Measurements from ENCODE around the gene C3orf18. TPM values are rescaled to one million over a fixed set of nuclear protein-coding genes. Genes with fewer than 3 reads are reported as not detected.

Gene C3orf18
- total and polyA plus RNA-seq, 9 of the 15 experiments (the other 6 are each of a cell fraction or from before 2014, with no cell fraction given) = 0.01 to 2.3 (median 0.94) TPM

DNA sequence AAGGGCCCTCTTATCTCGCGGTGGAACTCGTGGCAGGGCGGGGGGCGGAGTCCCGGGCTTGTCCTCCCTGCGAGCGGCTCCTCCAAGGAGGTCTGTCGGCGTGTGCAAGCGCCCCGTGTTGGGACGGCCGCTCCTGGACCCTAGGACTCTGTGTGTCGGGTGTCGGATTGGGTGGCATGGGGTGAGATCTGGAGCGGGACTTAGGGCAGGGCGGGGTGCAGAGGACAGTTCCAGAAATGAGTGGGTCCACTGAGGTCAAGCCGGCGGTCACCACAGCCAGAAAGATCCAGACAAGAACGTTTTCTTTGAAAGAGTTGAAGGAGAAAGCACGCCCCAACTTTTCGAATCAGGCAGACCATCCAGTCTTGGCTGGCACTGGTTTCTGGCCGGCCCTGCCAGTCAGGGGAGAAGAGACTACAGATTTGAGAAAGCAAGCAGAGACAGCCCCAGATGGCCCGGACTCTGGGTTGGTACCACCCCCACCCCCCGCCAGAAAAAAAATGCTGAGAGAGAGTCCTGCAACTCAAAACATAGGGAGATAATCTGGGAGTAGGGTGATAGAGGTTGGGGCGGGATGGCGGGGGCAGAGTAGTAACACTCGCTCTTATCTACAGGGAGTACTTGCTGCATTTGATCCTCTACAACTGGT lies 44.8 kb upstream of the C3orf18 start (continued):
- TF ChIP-seq, protein P1, sequence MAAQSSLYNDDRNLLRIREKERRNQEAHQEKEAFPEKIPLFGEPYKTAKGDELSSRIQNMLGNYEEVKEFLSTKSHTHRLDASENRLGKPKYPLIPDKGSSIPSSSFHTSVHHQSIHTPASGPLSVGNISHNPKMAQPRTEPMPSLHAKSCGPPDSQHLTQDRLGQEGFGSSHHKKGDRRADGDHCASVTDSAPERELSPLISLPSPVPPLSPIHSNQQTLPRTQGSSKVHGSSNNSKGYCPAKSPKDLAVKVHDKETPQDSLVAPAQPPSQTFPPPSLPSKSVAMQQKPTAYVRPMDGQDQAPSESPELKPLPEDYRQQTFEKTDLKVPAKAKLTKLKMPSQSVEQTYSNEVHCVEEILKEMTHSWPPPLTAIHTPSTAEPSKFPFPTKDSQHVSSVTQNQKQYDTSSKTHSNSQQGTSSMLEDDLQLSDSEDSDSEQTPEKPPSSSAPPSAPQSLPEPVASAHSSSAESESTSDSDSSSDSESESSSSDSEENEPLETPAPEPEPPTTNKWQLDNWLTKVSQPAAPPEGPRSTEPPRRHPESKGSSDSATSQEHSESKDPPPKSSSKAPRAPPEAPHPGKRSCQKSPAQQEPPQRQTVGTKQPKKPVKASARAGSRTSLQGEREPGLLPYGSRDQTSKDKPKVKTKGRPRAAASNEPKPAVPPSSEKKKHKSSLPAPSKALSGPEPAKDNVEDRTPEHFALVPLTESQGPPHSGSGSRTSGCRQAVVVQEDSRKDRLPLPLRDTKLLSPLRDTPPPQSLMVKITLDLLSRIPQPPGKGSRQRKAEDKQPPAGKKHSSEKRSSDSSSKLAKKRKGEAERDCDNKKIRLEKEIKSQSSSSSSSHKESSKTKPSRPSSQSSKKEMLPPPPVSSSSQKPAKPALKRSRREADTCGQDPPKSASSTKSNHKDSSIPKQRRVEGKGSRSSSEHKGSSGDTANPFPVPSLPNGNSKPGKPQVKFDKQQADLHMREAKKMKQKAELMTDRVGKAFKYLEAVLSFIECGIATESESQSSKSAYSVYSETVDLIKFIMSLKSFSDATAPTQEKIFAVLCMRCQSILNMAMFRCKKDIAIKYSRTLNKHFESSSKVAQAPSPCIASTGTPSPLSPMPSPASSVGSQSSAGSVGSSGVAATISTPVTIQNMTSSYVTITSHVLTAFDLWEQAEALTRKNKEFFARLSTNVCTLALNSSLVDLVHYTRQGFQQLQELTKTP (IDR thresholded peaks at IDR 0.05; ENCODE audit: low read depth in 1 of 2, partially characterized antibody in 2 of 2) = no peak
- TF ChIP-seq, protein P2, sequence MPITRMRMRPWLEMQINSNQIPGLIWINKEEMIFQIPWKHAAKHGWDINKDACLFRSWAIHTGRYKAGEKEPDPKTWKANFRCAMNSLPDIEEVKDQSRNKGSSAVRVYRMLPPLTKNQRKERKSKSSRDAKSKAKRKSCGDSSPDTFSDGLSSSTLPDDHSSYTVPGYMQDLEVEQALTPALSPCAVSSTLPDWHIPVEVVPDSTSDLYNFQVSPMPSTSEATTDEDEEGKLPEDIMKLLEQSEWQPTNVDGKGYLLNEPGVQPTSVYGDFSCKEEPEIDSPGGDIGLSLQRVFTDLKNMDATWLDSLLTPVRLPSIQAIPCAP (CRISPR knock-in tag; IDR thresholded peaks at IDR 0.05; ENCODE audit: borderline replicate concordance) = no peak
- TF ChIP-seq ZNF175 (CRISPR knock-in tag; IDR thresholded peaks at IDR 0.05; ENCODE audit: low read depth) = no peak; the same call in 1 of the 2 replicates
- TF ChIP-seq ZNF263 (CRISPR knock-in tag; IDR thresholded peaks at IDR 0.05; ENCODE audit: borderline replicate concordance) = peak; percentile 82
- TF ChIP-seq, protein P3, sequence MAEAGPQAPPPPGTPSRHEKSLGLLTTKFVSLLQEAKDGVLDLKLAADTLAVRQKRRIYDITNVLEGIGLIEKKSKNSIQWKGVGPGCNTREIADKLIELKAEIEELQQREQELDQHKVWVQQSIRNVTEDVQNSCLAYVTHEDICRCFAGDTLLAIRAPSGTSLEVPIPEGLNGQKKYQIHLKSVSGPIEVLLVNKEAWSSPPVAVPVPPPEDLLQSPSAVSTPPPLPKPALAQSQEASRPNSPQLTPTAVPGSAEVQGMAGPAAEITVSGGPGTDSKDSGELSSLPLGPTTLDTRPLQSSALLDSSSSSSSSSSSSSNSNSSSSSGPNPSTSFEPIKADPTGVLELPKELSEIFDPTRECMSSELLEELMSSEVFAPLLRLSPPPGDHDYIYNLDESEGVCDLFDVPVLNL (CRISPR knock-in tag; IDR thresholded peaks at IDR 0.05; ENCODE audit: low read depth) = no peak
- TF ChIP-seq BCL6 (CRISPR knock-in tag; IDR thresholded peaks at IDR 0.05) = no peak
- TF ChIP-seq, protein P4, sequence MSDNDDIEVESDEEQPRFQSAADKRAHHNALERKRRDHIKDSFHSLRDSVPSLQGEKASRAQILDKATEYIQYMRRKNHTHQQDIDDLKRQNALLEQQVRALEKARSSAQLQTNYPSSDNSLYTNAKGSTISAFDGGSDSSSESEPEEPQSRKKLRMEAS (CRISPR knock-in tag; IDR thresholded peaks at IDR 0.05) = peak; percentile 75
- TF ChIP-seq, protein P5, sequence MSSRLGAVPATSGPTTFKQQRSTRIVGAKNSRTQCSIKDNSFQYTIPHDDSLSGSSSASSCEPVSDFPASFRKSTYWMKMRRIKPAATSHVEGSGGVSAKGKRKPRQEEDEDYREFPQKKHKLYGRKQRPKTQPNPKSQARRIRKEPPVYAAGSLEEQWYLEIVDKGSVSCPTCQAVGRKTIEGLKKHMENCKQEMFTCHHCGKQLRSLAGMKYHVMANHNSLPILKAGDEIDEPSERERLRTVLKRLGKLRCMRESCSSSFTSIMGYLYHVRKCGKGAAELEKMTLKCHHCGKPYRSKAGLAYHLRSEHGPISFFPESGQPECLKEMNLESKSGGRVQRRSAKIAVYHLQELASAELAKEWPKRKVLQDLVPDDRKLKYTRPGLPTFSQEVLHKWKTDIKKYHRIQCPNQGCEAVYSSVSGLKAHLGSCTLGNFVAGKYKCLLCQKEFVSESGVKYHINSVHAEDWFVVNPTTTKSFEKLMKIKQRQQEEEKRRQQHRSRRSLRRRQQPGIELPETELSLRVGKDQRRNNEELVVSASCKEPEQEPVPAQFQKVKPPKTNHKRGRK (tag; IDR thresholded peaks at IDR 0.05) = no peak
- peak; percentile 58 for TF ChIP-seq TEAD4 (IDR thresholded peaks at IDR 0.05; ENCODE audit: low read length)
- no peak for TF ChIP-seq TEAD4 (CRISPR knock-in tag; IDR thresholded peaks at IDR 0.05; ENCODE audit: borderline replicate concordance)
- no peak for TF ChIP-seq ZNF830 (CRISPR knock-in tag; IDR thresholded peaks at IDR 0.05)
- TF ChIP-seq, protein P6, sequence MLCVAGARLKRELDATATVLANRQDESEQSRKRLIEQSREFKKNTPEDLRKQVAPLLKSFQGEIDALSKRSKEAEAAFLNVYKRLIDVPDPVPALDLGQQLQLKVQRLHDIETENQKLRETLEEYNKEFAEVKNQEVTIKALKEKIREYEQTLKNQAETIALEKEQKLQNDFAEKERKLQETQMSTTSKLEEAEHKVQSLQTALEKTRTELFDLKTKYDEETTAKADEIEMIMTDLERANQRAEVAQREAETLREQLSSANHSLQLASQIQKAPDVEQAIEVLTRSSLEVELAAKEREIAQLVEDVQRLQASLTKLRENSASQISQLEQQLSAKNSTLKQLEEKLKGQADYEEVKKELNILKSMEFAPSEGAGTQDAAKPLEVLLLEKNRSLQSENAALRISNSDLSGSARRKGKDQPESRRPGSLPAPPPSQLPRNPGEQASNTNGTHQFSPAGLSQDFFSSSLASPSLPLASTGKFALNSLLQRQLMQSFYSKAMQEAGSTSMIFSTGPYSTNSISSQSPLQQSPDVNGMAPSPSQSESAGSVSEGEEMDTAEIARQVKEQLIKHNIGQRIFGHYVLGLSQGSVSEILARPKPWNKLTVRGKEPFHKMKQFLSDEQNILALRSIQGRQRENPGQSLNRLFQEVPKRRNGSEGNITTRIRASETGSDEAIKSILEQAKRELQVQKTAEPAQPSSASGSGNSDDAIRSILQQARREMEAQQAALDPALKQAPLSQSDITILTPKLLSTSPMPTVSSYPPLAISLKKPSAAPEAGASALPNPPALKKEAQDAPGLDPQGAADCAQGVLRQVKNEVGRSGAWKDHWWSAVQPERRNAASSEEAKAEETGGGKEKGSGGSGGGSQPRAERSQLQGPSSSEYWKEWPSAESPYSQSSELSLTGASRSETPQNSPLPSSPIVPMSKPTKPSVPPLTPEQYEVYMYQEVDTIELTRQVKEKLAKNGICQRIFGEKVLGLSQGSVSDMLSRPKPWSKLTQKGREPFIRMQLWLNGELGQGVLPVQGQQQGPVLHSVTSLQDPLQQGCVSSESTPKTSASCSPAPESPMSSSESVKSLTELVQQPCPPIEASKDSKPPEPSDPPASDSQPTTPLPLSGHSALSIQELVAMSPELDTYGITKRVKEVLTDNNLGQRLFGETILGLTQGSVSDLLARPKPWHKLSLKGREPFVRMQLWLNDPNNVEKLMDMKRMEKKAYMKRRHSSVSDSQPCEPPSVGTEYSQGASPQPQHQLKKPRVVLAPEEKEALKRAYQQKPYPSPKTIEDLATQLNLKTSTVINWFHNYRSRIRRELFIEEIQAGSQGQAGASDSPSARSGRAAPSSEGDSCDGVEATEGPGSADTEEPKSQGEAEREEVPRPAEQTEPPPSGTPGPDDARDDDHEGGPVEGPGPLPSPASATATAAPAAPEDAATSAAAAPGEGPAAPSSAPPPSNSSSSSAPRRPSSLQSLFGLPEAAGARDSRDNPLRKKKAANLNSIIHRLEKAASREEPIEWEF (CRISPR knock-in tag; IDR thresholded peaks at IDR 0.05) = no peak
